ENCODE results near the gene GPAM.
"Not testable (repeated sequence)": the region's sequence is repeated elsewhere in the genome, so short reads cannot be mapped to it uniquely, and the experiment has no call there.

Gene GPAM

GRCh38 chr10:112131346-112131745, 52.2 kb downstream of the GPAM start:
- no peak for DNase-seq

GRCh38 chr10:112126901-112127300, 56.7 kb downstream of the GPAM start:
- DNase-seq: no peak

GRCh38 chr10:112126172-112126571, 57.4 kb downstream of the GPAM start:
- DNase-seq: no peak

GRCh38 chr10:112124866-112125265, 58.7 kb downstream of the GPAM start:
- no peak for DNase-seq

- DNase-seq: no peak
Measured at GRCh38 chr10:112122827-112123226, 60.7 kb downstream of the GPAM start.

- DNase-seq: no peak
Measured at GRCh38 chr10:112120491-112120890, 63.1 kb downstream of the GPAM start.

GRCh38 chr10:112115781-112116385, 67.7 kb downstream of the GPAM start:
- DNase-seq: no peak

- not testable (repeated sequence) for DNase-seq
Measured at GRCh38 chr10:112109779-112110178, 73.8 kb downstream of the GPAM start.

Measured in GF-D8 (cell line).